Muscle of leg (tissue), 11 donors: ENCODE measurements around the gene AP1G1. TPM values are rescaled to one million over a fixed set of nuclear protein-coding genes. Genes with fewer than 3 reads are reported as not detected.

Source experiments
- DNase-seq: peaks from one replicate; pipeline ENCODE4 v3.0.0; 2013
- H3K27ac ChIP-seq: one replicate; pipeline ENCODE4 v1.5.1; 2013; ENCODE audit warnings: mild to moderate bottlenecking, low read length, control low read depth
- H3K27me3 ChIP-seq: one replicate; pipeline ENCODE4 v1.6.1; 2013; ENCODE audit warnings: low read length; ENCODE audit not compliant: control insufficient read depth, insufficient read depth
- H3K36me3 ChIP-seq: one replicate; pipeline ENCODE4 v1.6.1; 2013; ENCODE audit warnings: low read length; ENCODE audit not compliant: control insufficient read depth, insufficient read depth
- H3K4me1 ChIP-seq: one replicate; pipeline ENCODE4 v1.6.1; 2013; ENCODE audit warnings: low read length; ENCODE audit not compliant: control insufficient read depth, insufficient read depth
- H3K4me3 ChIP-seq: one replicate; pipeline ENCODE4 v1.5.1; 2013; ENCODE audit warnings: low read length, control low read depth
- H3K9me3 ChIP-seq: replicated peaks from 2 replicates; pipeline ENCODE4 v1.6.1; 2013; ENCODE audit warnings: low read depth, low read length; ENCODE audit not compliant: control insufficient read depth
- WGBS: methylation state at CpG from one replicate; pipeline ENCODE4 v1.1.5; 2013; ENCODE audit warnings: missing lambda C conversion rate; ENCODE audit not compliant: insufficient coverage; 5-methylcytosine and 5-hydroxymethylcytosine counted together
- polyA plus RNA-seq, 8 donors: library from polyadenylated mRNA; unstranded; fragments of 120-200 nt; gene quantifications; one replicate each; pipeline versions ENCODE4 v1.2.1 to v1.2.3, GENCODE V29; 2013; ENCODE audit warnings: inconsistent platforms in 1 of 8, low replicate concordance in 1 of 8; ENCODE audit not compliant: insufficient read length in 8 of 8, insufficient read depth in 1 of 8
- total RNA-seq: library from RNA; stranded (reverse); fragments of 120-200 nt; gene quantifications from one replicate; pipeline ENCODE4 v1.2.4, GENCODE V29; 2013

The AP1G1 gene
- total and polyA plus RNA-seq, 9 donors: 33.7 to 42.7 (median 38.8) TPM

DNA sequence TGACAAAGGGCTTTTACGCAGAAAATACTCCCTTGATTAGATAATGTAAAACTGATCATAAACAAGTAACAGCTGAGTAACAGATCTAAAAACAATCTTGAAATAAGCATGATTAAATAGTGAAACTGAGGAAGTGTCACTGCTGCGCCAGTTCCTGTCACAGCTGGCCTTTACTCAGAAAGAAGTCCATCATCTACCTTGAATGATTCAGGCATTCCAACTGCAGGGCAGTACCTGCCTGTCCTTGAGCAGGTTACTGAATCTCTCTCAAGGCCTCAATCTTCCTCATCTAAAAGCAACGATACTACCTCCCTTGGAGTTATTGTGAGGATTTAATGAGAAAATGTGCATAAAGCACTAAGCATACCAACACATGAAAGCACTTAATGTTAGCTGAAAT is 96.8 kb downstream of the AP1G1 start:
- no peak for DNase-seq
- H3K36me3 ChIP-seq: peaks cover 9% of the 10 kb centered on the region
- H3K27ac ChIP-seq: no peak overlapping the region
- no CpG with 5 or more reads among the region's 3 CpGs for WGBS
- no peak overlapping the region for H3K4me3 ChIP-seq
- H3K9me3 ChIP-seq: no peaks in the 10 kb centered on the region
- H3K4me1 ChIP-seq: peaks cover 4% of the 10 kb centered on the region
- H3K27me3 ChIP-seq: no peaks in the 10 kb centered on the region

DNA sequence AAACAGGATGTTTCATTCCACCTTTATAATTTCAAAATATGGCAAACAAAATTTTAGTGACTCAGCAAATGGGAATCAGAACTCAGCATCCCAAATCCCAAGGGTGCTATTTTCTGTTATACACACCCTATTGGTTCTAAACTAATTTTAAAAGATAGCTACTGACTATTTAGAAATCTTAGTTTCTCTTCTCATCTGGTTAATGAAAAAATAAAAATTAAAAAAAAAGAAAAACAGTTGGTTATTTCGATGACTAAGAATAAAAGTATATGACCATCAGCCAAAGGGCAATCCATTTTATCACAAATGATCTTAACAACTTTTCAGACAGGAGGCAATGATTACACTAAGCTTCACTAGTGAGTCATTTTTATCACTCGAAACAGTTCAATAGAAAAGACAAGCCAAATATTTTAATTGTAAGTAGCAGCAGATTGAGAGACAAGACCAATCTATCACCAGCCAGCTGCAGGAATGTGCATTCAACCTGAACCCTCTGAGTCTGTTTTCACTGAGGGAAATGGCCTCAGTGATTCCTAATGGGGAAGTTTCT is 99.3 kb downstream of the AP1G1 start:
- DNase-seq: no peak
- H3K27ac ChIP-seq: no peak overlapping the region
- H3K9me3 ChIP-seq: no peaks in the 10 kb centered on the region
- no peak overlapping the region for H3K4me3 ChIP-seq
- H3K4me1 ChIP-seq: peaks cover 4% of the 10 kb centered on the region
- WGBS: no CpG with 5 or more reads among the region's 2 CpGs
- H3K36me3 ChIP-seq: peaks cover 6% of the 10 kb centered on the region
- no peaks in the 10 kb centered on the region for H3K27me3 ChIP-seq

DNA sequence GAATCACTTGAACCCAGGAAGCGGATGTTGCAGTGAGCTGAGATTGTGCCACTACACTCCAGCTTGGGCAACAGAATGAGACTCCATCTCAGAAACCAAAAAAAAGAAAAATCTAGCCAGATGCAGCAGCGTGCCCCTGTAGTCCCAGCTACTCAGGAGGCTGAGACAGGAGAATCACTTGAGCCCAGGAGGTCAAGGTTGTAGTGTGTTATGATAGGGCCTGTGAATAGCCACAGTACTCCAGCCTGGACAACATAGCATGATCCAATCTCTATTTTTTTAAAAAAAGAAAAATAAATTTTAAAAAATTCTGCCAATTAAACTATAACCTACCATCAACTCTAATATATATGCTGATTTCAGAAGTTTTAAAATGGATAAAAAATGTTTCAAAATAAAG is 99.9 kb downstream of the AP1G1 start:
- no peak overlapping the region for H3K27ac ChIP-seq
- DNase-seq: no peak
- H3K4me1 ChIP-seq: peaks cover 4% of the 10 kb centered on the region
- no peak overlapping the region for H3K4me3 ChIP-seq
- H3K36me3 ChIP-seq: peaks cover under 1% of the 10 kb centered on the region
- H3K9me3 ChIP-seq: no peaks in the 10 kb centered on the region
- WGBS: 100% methylated on average over 1 of the region's 2 CpGs
- no peaks in the 10 kb centered on the region for H3K27me3 ChIP-seq

DNA sequence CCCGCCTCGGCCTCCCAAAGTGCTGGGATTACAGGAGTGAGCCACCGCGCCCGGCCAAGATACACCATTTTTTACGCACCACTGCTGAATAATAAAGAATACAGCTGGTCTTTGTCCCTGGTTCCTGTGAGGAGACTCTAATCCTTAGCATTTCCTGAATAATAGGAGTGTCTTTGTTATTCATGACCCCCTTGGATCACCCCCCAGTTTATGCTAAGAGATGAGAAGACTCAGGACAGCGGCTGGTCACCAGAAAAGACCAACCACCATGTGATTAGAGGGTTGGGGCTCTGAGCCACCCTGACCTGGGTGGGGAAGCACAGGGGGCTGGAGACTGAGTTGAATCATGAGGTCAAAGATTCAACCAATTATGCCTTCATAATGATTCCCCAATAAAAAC is 101.4 kb downstream of the AP1G1 start:
- WGBS: 100% methylated on average over 3 of the region's 7 CpGs

DNA sequence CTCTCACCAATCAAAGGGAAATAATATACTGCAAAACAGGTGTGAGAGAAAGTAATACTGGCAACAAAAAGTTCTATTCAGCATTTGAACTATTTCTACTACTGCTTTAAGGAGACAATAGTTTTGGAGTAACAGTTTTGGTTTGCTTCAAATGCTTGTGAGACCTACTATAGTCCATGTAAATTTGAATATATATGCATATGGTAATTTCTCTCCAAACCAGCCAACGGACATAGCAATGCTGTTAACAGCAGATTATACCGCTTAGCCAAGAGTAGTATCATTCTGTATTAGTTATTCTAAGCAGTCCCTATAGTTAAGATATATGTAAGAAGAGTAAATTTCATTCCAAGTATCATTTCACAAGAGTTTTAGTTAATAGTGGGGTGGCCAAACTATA is 102.6 kb downstream of the AP1G1 start:
- no peak overlapping the region for H3K4me3 ChIP-seq
- DNase-seq: no peak
- no peaks in the 10 kb centered on the region for H3K27me3 ChIP-seq
- H3K36me3 ChIP-seq: no peaks in the 10 kb centered on the region
- no CpG with 5 or more reads among the region's 2 CpGs for WGBS
- H3K9me3 ChIP-seq: no peaks in the 10 kb centered on the region
- H3K27ac ChIP-seq: no peak overlapping the region
- peaks cover 4% of the 10 kb centered on the region for H3K4me1 ChIP-seq

More for the DNA sequence above, 101.4 kb downstream of the AP1G1 start:
- DNase-seq: no peak
- no peaks in the 10 kb centered on the region for H3K36me3 ChIP-seq
- H3K9me3 ChIP-seq: no peaks in the 10 kb centered on the region
- H3K27me3 ChIP-seq: no peaks in the 10 kb centered on the region
- peaks cover 4% of the 10 kb centered on the region for H3K4me1 ChIP-seq
- H3K27ac ChIP-seq: no peak overlapping the region
- no peak overlapping the region for H3K4me3 ChIP-seq

DNA sequence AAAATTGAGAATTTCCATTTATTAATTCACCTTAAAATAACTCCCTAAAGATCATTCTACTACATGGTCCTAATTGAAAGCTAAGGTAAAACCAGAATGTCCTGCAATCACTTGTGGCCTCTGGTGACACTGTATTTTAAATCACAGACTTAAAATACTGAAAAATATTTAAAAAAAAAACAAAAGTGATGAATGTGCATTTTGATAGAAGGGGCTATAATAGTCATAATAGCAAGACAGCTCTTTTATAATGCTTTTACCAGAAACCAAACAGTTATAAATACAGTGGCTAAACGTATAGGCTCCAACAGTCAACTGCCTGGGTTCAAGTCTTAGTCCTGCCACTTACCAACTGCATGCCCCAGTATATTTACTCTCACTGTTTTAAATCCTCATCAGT is 105.3 kb downstream of the AP1G1 start:
- no peaks in the 10 kb centered on the region for H3K9me3 ChIP-seq
- no peak overlapping the region for H3K4me3 ChIP-seq
- peaks cover 4% of the 10 kb centered on the region for H3K4me1 ChIP-seq
- H3K27me3 ChIP-seq: no peaks in the 10 kb centered on the region
- WGBS: 67% methylated on average over 1 of the region's 1 CpG
- no peak for DNase-seq
- H3K36me3 ChIP-seq: peaks cover 10% of the 10 kb centered on the region
- no peak overlapping the region for H3K27ac ChIP-seq

DNA sequence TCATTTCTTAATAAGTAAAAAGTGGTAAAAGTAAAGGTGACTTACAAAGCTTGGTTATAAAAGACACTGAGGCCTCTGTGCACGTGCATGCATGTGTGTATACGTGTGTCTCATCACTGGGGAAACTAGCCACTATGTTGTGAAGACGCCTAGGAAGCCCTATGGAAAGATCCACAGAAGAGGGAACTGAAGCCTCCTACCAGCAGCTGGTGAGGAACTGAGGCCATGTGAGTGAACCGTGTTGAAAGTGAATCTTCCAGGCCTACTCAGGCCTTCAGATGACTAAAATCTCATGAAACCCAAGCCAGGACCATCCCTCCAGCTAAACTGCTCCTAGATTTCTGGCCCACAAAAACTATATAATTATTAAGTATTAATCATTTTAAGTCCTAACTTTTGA is 107.8 kb downstream of the AP1G1 start:
- Histone ChIP-seq H3K4me3 (no peak overlapping the region), H3K9me3 (no peaks in the 10 kb centered on the region), H3K4me1 (no peaks in the 10 kb centered on the region), H3K27ac (no peak overlapping the region), H3K36me3 (peaks cover 17% of the 10 kb centered on the region), H3K27me3 (no peaks in the 10 kb centered on the region)
- DNase-seq: peak; percentile 15
- WGBS: 87% methylated on average over 3 of the region's 4 CpGs

DNA sequence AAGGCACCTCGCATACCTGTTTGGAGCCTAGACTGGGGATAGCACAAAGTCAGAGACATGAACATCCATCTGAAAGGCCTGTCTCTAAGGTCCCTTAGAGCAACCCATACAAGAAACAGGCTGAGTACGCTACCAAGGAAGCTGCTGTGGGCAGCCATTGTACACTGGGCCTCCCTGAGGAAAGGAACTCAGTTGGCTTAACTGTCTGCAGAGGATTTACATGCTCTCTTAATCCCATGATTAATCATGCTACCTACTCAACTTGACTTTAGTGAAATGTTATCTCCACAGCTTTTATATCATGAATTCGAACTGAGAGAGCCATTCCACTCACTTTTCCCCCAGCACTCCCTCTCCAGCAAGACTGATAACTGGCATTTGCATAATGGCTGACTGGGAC is 110.1 kb downstream of the AP1G1 start:
- WGBS: 96% methylated on average over 3 of the region's 3 CpGs
- H3K36me3 ChIP-seq: peaks cover 17% of the 10 kb centered on the region
- DNase-seq: no peak
- no peak overlapping the region for H3K4me3 ChIP-seq
- H3K27ac ChIP-seq: no peak overlapping the region
- no peaks in the 10 kb centered on the region for H3K27me3 ChIP-seq
- no peaks in the 10 kb centered on the region for H3K9me3 ChIP-seq
- H3K4me1 ChIP-seq: no peaks in the 10 kb centered on the region

DNA sequence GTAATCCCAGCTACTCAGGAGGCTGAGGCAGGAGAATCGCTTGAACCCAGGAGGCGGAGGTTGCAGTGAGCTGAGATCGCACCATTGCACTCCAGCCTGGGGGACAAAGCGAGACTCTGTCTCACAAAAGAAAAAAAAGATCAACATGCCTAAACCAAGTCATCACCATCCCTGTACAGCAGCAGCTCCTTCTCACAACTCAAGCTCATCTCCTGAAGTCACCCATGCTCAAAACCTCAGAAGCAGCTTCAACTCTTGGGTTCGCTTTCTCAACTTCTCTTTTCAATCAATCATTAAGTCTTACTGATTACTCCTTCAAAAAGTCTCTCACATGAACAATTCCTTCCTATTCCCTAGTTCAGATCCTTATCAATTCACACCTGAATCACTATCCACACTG is 115.5 kb downstream of the AP1G1 start:
- no peaks in the 10 kb centered on the region for H3K4me1 ChIP-seq
- WGBS: 100% methylated on average over 5 of the region's 5 CpGs
- H3K4me3 ChIP-seq: no peak overlapping the region
- no peaks in the 10 kb centered on the region for H3K9me3 ChIP-seq
- peaks cover 12% of the 10 kb centered on the region for H3K36me3 ChIP-seq
- no peak for DNase-seq
- H3K27ac ChIP-seq: no peak overlapping the region
- H3K27me3 ChIP-seq: no peaks in the 10 kb centered on the region

DNA sequence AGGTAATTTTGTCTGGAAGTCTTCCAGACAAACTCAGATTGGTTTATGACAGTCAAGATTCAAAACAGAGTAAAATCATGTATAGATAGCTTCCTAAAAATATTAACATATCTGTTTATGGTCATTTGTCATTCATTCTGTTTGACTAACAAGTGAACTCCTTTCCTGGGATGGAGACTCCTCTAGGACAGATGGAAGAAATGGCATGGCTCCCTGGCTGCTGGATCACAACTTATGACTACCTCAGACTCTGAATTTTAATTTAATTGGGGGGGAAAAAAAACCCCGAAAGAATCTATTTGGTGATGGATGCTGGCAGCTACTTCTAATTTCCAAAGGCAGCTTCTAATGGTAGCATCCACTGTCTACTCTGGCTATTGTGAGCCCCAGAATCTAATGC is 118.7 kb downstream of the AP1G1 start:
- WGBS: no CpG with 5 or more reads among the region's 1 CpG
- Histone ChIP-seq H3K4me3 (no peak overlapping the region), H3K27me3 (no peaks in the 10 kb centered on the region), H3K27ac (no peak overlapping the region), H3K4me1 (no peaks in the 10 kb centered on the region), H3K36me3 (peaks cover 17% of the 10 kb centered on the region), H3K9me3 (no peaks in the 10 kb centered on the region)
- DNase-seq: no peak

DNA sequence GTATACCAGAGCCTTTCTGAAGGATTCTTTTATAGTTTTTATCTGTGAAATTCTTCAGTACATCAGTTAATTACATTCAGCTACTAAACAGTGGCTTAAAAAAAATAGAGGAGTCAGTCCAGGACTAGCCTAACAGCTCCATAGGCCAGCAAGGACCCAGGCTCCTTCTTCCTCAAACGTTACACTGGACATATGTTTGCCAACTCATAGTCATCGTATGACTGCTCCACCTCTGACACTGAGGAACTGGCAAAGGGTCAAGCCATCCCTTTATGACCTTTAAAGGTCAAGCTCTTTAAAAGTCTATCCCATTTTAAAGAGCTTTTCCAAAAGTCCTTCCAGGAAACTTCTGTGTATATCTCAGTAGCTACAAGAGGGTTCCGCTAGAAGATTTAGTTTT is 120.8 kb downstream of the AP1G1 start:
- WGBS: 28% methylated on average over 2 of the region's 3 CpGs
- H3K27me3 ChIP-seq: no peaks in the 10 kb centered on the region
- H3K4me1 ChIP-seq: no peaks in the 10 kb centered on the region
- no peak for DNase-seq
- H3K4me3 ChIP-seq: no peak overlapping the region
- peaks cover 20% of the 10 kb centered on the region for H3K36me3 ChIP-seq
- no peak overlapping the region for H3K27ac ChIP-seq
- H3K9me3 ChIP-seq: no peaks in the 10 kb centered on the region
